KOPT-K1 (cell line): ENCODE measurements around the gene GPC5.

ENCODE experiments used
- H3K27ac ChIP-seq: fragments of 200-600 bp; sonication (generic); 2 replicates; pipeline ENCODE4 v1.5.1; 2016; ENCODE audit warnings: antibody characterized with exemption, mild to moderate bottlenecking, low read depth, low read length; ENCODE audit not compliant: poor library complexity, severe bottlenecking
- H3K36me3 ChIP-seq: fragments of 200-600 bp; sonication (generic); 2 replicates; pipeline ENCODE4 v1.5.1; 2017; ENCODE audit warnings: antibody characterized with exemption, mild to moderate bottlenecking, low read length, moderate library complexity; ENCODE audit not compliant: insufficient read depth
- H3K9me3 ChIP-seq: fragments of 200-600 bp; sonication (generic); 2 replicates; pipeline ENCODE4 v1.5.1; 2017; ENCODE audit warnings: antibody characterized with exemption, low read length, mild to moderate bottlenecking; ENCODE audit not compliant: insufficient read depth, poor library complexity, severe bottlenecking

GPC5 gene

DNA sequence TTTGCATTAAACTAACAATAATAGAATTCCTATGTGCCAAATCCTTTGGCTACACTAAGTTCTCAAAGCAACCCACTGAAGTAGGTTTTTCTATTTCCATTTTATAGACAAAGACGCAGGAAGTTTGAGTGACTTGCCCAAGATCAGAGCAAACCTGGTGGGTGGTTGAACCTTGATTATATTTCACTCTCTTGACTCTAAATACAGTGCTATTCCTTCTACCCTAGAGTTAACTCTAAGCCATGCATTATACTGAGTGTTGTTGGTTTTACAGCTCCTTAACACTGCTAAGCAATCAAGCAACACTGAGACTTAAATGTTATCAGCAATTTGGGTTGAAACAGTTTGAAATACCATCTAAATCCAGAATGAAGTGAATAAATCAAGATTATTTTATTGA is 1014.6 kb downstream of the GPC5 start:
- no peaks in the 10 kb centered on the region for H3K36me3 ChIP-seq
- no peak overlapping the region for H3K27ac ChIP-seq
- H3K9me3 ChIP-seq = no peaks in the 10 kb centered on the region

DNA sequence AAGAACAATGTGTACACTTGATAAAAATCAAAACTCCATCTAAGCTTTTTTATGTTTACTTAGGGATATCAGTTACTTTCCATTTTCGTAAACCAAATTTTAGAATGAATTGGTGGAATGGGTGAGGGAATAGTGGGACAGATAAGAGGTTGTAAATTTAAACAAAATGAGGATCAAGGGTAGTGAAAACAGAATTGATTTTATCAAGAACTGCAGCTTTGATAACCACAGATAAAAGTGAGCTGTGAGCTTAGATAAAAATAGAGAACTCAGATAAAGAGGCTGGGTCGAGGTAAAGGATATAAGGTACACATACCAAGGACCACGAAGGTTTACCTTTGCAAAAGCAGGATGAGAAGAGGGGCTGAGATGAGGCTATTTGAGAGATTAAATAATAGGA is 1015.0 kb downstream of the GPC5 start:
- H3K36me3 ChIP-seq = no peaks in the 10 kb centered on the region
- H3K27ac ChIP-seq = no peak overlapping the region
- H3K9me3 ChIP-seq = no peaks in the 10 kb centered on the region

DNA sequence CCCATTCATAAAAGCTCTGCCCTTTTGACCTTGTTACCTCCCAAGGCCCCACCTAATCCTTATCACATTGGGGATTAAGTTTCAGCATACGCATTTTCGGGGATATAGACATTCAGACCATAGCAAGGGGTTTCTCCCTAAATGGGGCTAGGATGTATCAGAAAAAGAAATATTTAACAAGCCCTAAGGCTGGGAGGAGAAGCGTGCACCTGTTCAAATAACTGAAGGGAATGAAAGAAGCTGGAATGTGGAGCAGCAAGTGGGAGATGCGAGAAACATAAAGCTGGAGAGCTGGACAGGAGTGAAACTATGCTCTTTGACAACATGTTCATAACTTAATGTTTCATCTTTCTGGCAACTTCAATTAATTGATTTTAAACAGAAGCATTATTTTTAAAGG is 1016.4 kb downstream of the GPC5 start:
- Histone ChIP-seq H3K36me3 (no peaks in the 10 kb centered on the region), H3K27ac (no peak overlapping the region), H3K9me3 (no peaks in the 10 kb centered on the region)

DNA sequence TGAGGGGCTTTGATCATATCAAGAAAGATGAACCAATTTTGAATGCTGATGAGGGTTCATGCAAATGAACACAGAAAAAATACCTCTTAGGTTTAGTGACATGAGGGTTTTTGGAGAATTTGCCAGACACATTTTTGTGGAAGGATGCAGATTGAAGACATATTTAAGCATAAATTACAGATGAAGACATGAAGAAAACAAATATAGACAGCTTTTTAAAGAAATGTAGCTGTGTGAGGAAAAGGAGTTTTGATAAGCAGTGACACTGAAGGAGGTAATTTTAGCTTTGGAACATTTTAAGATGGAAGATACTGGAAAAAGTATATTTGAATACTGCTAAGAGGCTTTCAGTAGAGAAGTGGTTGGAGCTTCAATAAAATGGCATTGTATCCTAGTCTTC is 1017.4 kb downstream of the GPC5 start:
- Histone ChIP-seq H3K36me3 (no peaks in the 10 kb centered on the region), H3K9me3 (no peaks in the 10 kb centered on the region)

DNA sequence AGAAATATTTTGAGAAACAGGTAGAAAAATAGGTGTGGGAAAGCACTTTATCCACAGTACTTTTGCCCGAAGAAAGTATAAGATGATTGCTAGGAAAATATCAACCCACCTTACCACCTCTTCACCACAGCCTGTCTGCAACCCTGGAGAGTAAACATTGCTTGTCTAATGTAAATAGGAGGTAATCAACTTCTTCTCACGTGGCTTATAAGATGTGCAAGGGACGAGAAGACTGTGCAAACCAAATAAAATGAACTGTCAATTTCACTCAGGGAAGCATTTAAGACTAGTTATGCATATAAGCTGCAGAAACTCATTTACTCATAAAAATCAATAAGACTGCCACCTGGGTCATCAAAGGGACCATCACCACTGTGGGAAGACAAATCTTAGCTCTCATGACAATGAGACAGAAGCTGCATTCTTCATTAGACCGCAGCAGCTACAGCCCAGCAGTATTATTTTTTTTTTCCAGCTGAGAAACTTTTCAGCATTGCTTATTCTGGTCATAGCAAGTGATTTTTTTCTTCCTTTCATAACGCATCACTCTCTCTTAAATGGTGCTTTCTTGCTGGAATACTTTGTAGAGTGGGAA is 1020.5 kb downstream of the GPC5 start:
- Histone ChIP-seq H3K9me3 (no peaks in the 10 kb centered on the region), H3K27ac (no peak overlapping the region)

More for the DNA sequence above, 1017.4 kb downstream of the GPC5 start:
- no peak overlapping the region for H3K27ac ChIP-seq

DNA sequence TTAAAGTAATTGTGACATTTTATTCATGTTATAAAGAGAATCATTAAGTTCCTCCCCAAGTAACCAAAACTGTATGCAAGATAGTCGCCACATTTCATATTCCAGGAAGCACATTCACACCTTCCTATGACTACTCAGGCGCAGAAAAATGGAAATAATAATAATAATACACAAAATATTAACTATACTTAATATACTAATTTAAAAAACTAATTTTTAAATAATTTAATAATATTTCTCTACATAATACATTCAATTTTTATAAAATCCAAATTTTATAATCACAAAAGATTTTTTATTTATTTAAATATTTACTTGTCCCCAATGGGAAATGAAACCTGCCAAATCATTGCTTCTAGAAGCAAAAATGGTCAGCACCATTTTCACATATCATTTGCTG is 1030.8 kb downstream of the GPC5 start:
- Histone ChIP-seq H3K9me3 (no peaks in the 10 kb centered on the region), H3K27ac (no peak overlapping the region), H3K36me3 (no peaks in the 10 kb centered on the region)

More for the DNA sequence above, 1020.5 kb downstream of the GPC5 start:
- no peaks in the 10 kb centered on the region for H3K36me3 ChIP-seq

DNA sequence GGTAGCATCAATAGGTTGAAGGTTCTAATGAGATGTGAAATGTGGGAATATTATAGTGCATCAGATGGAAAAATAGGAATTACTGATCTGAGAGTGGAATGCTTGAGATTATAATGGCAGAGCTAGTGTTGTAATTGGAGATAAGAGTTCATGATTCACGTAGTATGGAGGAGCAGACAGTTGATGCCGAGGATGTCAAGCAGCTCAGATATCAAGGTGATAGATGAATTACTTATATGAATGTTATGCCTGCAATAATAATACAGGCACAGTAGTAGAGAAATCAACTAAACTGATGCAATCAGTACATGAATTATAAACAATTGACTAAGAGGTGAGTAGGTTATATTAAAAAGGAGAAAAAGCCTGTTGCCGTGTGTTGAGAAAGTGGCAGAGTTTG is 1035.0 kb downstream of the GPC5 start:
- Histone ChIP-seq H3K27ac (no peak overlapping the region), H3K9me3 (no peaks in the 10 kb centered on the region), H3K36me3 (no peaks in the 10 kb centered on the region)

DNA sequence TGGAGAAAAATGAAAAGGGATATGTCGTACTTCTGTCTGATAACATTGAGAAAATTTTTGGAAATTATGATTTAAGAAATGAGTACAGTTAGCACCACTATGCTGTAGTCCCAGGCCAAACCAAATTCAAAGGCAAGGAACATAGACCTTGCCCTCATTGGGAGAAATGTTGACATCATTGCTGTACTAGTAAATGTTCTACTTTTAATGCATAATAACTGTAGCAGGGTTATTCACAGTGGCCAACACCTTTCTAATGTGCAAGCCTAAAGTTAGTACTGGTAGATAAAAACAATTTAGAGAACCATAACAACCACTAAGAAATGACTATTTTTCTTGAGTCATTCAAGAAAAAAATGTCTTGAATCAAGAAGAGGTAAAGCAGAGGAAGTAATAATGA is 1035.5 kb downstream of the GPC5 start:
- no peaks in the 10 kb centered on the region for H3K36me3 ChIP-seq
- no peak overlapping the region for H3K27ac ChIP-seq
- no peaks in the 10 kb centered on the region for H3K9me3 ChIP-seq

DNA sequence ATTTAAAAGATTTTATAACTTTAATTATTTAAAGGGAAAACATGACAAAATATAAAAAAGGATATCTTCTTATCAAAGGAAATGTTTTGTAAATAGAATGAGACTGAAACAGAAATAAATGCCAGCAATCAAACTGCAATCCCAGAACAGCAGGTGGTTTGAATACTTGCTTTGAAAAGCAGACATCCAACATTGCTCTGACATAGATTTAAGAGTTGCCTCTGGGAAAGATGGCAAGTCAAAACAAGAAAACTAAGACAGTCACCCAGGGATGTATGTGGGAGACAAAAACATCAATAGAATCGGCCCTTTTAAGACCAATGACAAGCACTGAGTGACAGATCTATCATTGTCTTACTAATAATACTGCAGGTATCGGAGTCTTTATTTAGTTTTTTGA is 1038.5 kb downstream of the GPC5 start:
- no peak overlapping the region for H3K27ac ChIP-seq

DNA sequence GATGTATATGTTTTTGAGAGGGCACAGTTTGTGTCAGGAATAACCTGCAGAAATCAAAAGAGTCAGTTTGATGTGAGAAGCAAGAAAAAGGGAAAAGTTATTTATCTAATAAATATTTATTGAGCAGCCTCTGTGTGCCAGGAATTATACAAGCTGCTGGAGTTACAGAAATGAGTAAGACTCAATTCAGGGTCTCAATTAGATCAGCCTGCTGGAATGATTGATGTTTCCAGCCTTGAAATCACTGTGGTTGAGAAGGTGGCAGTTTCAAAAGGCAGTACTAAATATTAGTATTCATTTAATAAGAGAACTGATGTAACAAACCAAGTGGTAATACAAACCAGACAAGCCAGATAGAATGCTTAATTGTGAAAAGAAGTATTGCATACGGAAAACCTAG is 1045.8 kb downstream of the GPC5 start:
- no peaks in the 10 kb centered on the region for H3K9me3 ChIP-seq
- no peak overlapping the region for H3K27ac ChIP-seq
- no peaks in the 10 kb centered on the region for H3K36me3 ChIP-seq

More for the DNA sequence above, 1038.5 kb downstream of the GPC5 start:
- no peaks in the 10 kb centered on the region for H3K36me3 ChIP-seq
- H3K9me3 ChIP-seq = no peaks in the 10 kb centered on the region

DNA sequence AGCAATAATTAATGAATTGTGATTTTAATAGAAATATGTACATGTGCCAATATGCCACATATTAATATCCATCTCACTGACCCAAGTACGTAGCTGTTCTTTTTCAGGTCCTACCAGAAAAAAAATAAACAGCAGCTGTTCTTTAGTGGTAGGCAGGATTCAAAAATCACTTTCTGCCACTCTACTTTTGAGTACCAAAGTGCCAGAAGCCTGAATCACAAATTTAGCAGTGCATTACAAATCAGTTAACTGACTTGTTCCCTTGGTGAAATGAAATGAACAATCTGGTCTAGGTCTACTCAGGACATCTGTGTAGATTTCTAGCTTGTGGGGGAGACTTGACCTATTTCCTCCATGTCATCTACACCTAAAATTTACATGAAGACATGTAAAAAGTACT is 1052.6 kb downstream of the GPC5 start:
- no peaks in the 10 kb centered on the region for H3K36me3 ChIP-seq
- no peaks in the 10 kb centered on the region for H3K9me3 ChIP-seq
- H3K27ac ChIP-seq = no peak overlapping the region

DNA sequence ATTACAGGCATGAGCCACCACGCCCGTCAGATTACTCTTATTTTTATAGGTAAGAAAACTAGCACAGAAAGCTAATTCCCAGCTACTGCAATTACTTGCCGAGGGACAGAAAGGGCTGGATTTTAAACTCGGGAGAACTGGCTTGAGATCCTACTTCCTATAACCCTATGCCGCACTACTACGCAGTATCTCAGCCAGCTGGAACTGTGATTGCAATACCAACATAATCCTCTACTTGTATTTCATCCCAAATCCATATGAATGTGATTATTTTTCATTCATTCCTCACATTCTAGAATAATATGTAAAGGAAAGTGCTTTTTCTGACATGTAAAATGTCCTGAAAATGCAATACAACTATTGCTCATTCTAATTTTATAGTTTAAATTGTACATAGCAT is 1054.4 kb downstream of the GPC5 start:
- Histone ChIP-seq H3K36me3 (no peaks in the 10 kb centered on the region), H3K27ac (no peak overlapping the region), H3K9me3 (no peaks in the 10 kb centered on the region)

DNA sequence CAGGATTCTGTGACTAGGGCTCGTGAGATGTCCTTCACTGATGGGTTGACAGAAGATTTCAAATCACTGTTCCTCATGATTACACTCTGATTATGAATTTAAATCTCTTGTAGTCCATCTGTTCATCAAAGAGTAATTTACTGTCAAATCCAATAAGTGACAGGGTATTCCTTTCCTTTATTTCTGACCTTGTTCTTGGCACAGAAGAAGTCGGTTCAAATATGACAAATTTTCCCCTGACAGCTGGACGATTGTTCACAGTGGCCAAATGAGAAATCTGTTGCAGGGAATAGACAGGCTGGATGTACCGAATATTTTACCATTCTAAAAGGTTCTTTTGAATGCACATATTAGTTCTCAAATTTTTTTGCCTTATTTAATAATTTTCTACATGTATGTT is 1060.9 kb downstream of the GPC5 start:
- Histone ChIP-seq H3K36me3 (no peaks in the 10 kb centered on the region), H3K9me3 (no peaks in the 10 kb centered on the region), H3K27ac (no peak overlapping the region)

DNA sequence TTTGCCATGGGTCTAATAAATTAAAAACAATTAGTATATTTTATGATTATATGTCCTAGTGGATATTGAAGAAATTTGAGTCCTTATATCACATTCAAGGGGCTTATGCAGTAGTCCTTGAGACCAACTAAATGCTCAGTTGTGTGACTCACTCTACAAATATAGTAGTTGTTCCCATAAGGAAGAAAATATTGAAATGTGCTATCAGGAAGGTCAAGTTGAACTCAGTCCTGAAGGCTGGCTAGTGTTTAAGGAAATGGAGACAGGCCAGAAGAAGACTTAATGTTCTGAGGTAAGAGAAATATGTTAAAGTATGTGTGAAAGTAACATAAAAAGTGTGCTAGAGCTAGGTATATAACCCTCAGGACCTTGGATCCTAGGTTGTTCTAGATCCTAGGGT is 1062.1 kb downstream of the GPC5 start:
- Histone ChIP-seq H3K27ac (no peak overlapping the region), H3K36me3 (no peaks in the 10 kb centered on the region), H3K9me3 (no peaks in the 10 kb centered on the region)

DNA sequence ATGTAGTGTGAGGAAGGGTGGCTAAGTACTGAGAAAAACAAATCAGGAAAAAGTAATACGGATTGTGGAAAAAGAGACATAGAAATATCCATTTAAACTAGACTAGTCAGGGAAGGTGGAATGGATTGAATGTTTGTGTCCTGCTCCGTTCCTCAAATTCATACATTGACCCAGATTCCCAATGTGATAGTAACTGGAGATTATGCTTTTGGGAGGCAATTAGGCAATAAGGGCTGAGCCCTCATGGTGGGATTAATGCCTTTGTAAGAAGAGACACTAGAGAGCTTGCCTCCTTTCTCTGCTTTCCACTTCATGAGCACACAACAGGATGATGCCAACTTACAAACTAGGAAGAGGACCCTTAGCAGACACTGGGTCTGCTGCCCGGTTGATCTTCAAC is 1063.0 kb downstream of the GPC5 start:
- Histone ChIP-seq H3K9me3 (no peaks in the 10 kb centered on the region), H3K27ac (no peak overlapping the region), H3K36me3 (no peaks in the 10 kb centered on the region)

DNA sequence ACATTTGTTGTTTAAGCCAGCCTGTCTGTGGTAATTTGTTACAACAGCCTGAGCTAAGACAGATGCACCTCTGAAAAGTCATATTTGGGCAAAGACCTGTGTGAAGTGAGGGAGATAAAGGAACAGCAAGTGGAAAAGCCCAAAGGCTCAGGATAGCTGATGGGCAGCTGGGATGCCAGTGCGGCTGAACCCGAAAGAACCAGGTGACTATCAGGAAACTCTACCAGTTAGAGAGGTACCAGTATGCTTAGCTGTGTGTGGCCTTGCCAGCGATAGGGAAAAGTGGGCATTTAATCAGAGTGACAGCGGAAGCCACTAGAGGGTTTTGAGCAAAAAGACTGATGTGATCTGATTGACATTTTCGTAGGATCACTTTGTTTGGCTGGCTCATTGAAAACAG is 1063.4 kb downstream of the GPC5 start:
- H3K27ac ChIP-seq = no peak overlapping the region
- no peaks in the 10 kb centered on the region for H3K36me3 ChIP-seq
- no peaks in the 10 kb centered on the region for H3K9me3 ChIP-seq
